Liver (tissue), 9 donors: Measurements from ENCODE around the gene TSHZ2. TPM values are rescaled to one million over a fixed set of nuclear protein-coding genes. Genes with fewer than 3 reads are reported as not detected.

Experiments used
- DNase-seq: peaks from one replicate; pipeline ENCODE4 v3.0.0-alpha.2; 2017; ENCODE audit warnings: low spot score
- H3K27ac ChIP-seq, 2 donors: one replicate each; pipeline ENCODE4 v1.7.0; 2013; ENCODE audit warnings: inconsistent platforms in 2 of 2, low read length in 2 of 2, control low read depth in 1 of 2, low read depth in 1 of 2, mild to moderate bottlenecking in 1 of 2
- H3K27me3 ChIP-seq, 4 donors: one replicate each; pipeline versions ENCODE4 v1.6.1 to v1.7.0; 2013; ENCODE audit warnings: low read length in 3 of 4, inconsistent platforms in 1 of 4, mild to moderate bottlenecking in 1 of 4, moderate library complexity in 1 of 4; ENCODE audit not compliant: control insufficient read depth in 4 of 4, insufficient read depth in 4 of 4
- H3K36me3 ChIP-seq, 4 donors: one replicate each; pipeline versions ENCODE4 v1.6.1 to v1.7.0; 2013; ENCODE audit warnings: low read length in 3 of 4, mild to moderate bottlenecking in 3 of 4, low read depth in 1 of 4, moderate library complexity in 1 of 4; ENCODE audit not compliant: control insufficient read depth in 4 of 4, insufficient read depth in 3 of 4
- H3K4me1 ChIP-seq, 4 donors: one replicate each; pipeline versions ENCODE4 v1.6.1 to v1.7.0; 2013; ENCODE audit warnings: low read length in 3 of 4, mild to moderate bottlenecking in 3 of 4, moderate library complexity in 1 of 4; ENCODE audit not compliant: control insufficient read depth in 4 of 4, insufficient read depth in 4 of 4
- H3K4me3 ChIP-seq, 3 donors: one replicate each; pipeline versions ENCODE4 v1.6.1 to v1.7.0; 2013; ENCODE audit warnings: low read length in 3 of 3, control low read depth in 1 of 3, low read depth in 1 of 3, mild to moderate bottlenecking in 1 of 3
- H3K9ac ChIP-seq, 2 donors: one replicate each; pipeline ENCODE4 v1.7.0; 2013; ENCODE audit warnings: low read length in 2 of 2, mild to moderate bottlenecking in 2 of 2, moderate library complexity in 2 of 2, control low read depth in 1 of 2, low read depth in 1 of 2
- H3K9me3 ChIP-seq, 4 donors: one replicate each; pipeline versions ENCODE4 v1.6.1 to v1.7.0; 2013; ENCODE audit warnings: low read length in 3 of 4; ENCODE audit not compliant: control insufficient read depth in 4 of 4
- EGR1 ChIP-seq, 2 donors: IDR thresholded peaks; 2 replicates each; pipeline ENCODE4 v1.6.1; 2016 to 2018; ENCODE audit warnings: antibody characterized with exemption in 2 of 2, low read depth in 2 of 2
- FOXA1 ChIP-seq: IDR thresholded peaks from 2 replicates; pipeline ENCODE4 v1.6.1; 2016; ENCODE audit warnings: antibody characterized with exemption
- GABPA ChIP-seq, 2 donors: IDR thresholded peaks in 1 of 2; conservative IDR thresholded peaks in 1 of 2; 2 replicates each; pipeline ENCODE4 v1.6.1; 2016; ENCODE audit warnings: antibody characterized with exemption in 2 of 2, mild to moderate bottlenecking in 1 of 2, moderate library complexity in 1 of 2
- HNF4A ChIP-seq, 2 donors: conservative IDR thresholded peaks; 2 replicates each; pipeline ENCODE4 v1.6.1; 2016; ENCODE audit warnings: antibody characterized with exemption in 2 of 2, mild to moderate bottlenecking in 2 of 2
- HNF4G ChIP-seq: IDR thresholded peaks from 2 replicates; pipeline ENCODE4 v1.6.1; 2016; ENCODE audit warnings: antibody characterized with exemption
- JUND ChIP-seq, 2 donors: IDR thresholded peaks; 2 replicates each; pipeline ENCODE4 v1.6.1; 2016; ENCODE audit warnings: antibody characterized with exemption in 2 of 2
- RXRA ChIP-seq, 2 donors: IDR thresholded peaks; 2 replicates each; pipeline ENCODE4 v1.6.1; 2017 to 2018; ENCODE audit warnings: antibody characterized with exemption in 2 of 2, mild to moderate bottlenecking in 1 of 2
- SP1 ChIP-seq: IDR thresholded peaks from 2 replicates; pipeline ENCODE4 v1.6.1; 2018; ENCODE audit warnings: antibody characterized with exemption, mild to moderate bottlenecking
- TAF1 ChIP-seq: conservative IDR thresholded peaks from 2 replicates; pipeline ENCODE4 v1.6.1; 2016; ENCODE audit warnings: antibody characterized with exemption, mild to moderate bottlenecking
- WGBS: extraction: QIAGEN DNeasy Blood & Tissue Kit; methylation state at CpG from one replicate; pipeline ENCODE4 v1.1.7; 2013; 5-methylcytosine and 5-hydroxymethylcytosine counted together
- polyA plus RNA-seq, 2 donors: library from polyadenylated mRNA; stranded (reverse) in 1 of 2; unstranded in 1 of 2; fragments of 200-250 nt in 1 of 2; fragments of >200 nt in 1 of 2; fragmentation: Nextera tagmentation in 1 of 2; extraction: Ambion mirVana in 1 of 2; gene quantifications; one replicate each; pipeline versions ENCODE4 v1.2.1 to v1.2.3, GENCODE V29; 2013 to 2015
- total RNA-seq, 2 donors: library from RNA; depleted of rRNA; stranded (reverse); fragments of >200 nt; gene quantifications; one replicate each; pipeline ENCODE4 v1.2.3, GENCODE V29; 2014
- TF ChIP-seq, protein P1 (sequence below): fragments of 150-350 bp; IDR thresholded peaks from 2 replicates; pipeline ENCODE4 v1.5.1; 2017; ENCODE audit warnings: improper control_type of control experiment, low read depth, low read length; ENCODE audit not compliant: missing input control
- TF ChIP-seq, protein P2 (sequence below): IDR thresholded peaks from 2 replicates; pipeline ENCODE4 v1.6.1; 2016; ENCODE audit warnings: antibody characterized with exemption, mild to moderate bottlenecking
- TF ChIP-seq, protein P3 (sequence below): IDR thresholded peaks from 2 replicates; pipeline ENCODE4 v1.6.1; 2016; ENCODE audit warnings: antibody characterized with exemption
- TF ChIP-seq, protein P4 (sequence below): IDR thresholded peaks from 2 replicates; pipeline ENCODE4 v1.6.1; 2016; ENCODE audit warnings: antibody characterized with exemption
- TF ChIP-seq, protein P5 (sequence below): IDR thresholded peaks from 2 replicates; pipeline ENCODE4 v1.6.1; 2016; ENCODE audit warnings: antibody characterized with exemption
- donor health status: healthy.
- donor health status: healthy.
- donor health status: healthy.
- donor health status: healthy.
- donor health status: healthy.

Gene TSHZ2
- total and polyA plus RNA-seq, 4 donors: 2.9 to 11.3 (median 7.8) TPM

DNA sequence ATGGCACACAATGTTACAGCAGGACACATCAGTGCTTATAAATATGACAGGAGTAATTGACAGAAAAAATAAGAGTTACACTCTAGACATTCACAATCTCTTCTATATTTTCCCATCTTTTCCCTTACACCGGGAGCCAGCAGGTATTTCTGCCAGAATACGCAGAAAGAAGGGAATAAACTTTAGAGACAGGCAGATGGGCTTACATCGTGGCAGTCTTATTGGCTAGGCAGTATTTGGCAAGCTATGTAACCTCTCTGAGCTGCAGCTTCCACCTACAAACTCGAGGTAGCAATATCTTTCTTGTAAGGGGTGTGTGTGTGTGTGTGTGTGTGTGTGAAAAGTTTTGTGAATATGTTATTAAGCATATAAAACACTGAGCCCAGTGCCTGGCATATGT, 33.0 kb upstream of the TSHZ2 start:
- Histone ChIP-seq H3K36me3 (no peaks in the 10 kb centered on the region), H3K9ac (no peak overlapping the region), H3K27ac (no peak overlapping the region), H3K27me3 (no peaks in the 10 kb centered on the region), H3K4me1 (no peaks in the 10 kb centered on the region), H3K4me3 (no peak overlapping the region), H3K9me3 (no peaks in the 10 kb centered on the region)
- DNase-seq: no peak
- WGBS: 85% methylated on average over 4 of the region's 4 CpGs
- TF ChIP-seq, protein P1, sequence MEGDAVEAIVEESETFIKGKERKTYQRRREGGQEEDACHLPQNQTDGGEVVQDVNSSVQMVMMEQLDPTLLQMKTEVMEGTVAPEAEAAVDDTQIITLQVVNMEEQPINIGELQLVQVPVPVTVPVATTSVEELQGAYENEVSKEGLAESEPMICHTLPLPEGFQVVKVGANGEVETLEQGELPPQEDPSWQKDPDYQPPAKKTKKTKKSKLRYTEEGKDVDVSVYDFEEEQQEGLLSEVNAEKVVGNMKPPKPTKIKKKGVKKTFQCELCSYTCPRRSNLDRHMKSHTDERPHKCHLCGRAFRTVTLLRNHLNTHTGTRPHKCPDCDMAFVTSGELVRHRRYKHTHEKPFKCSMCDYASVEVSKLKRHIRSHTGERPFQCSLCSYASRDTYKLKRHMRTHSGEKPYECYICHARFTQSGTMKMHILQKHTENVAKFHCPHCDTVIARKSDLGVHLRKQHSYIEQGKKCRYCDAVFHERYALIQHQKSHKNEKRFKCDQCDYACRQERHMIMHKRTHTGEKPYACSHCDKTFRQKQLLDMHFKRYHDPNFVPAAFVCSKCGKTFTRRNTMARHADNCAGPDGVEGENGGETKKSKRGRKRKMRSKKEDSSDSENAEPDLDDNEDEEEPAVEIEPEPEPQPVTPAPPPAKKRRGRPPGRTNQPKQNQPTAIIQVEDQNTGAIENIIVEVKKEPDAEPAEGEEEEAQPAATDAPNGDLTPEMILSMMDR: no peak
- TF ChIP-seq SP1 (no peak), TAF1 (no peak), JUND (IDR thresholded peaks at IDR 0.05) (no peak), EGR1 (IDR thresholded peaks at IDR 0.05; ENCODE audit: low read depth in 2 of 2) (no peak), HNF4G (no peak), HNF4A (conservative IDR thresholded peaks at IDR 0.05) (no peak), RXRA (IDR thresholded peaks at IDR 0.05) (no peak), GABPA (IDR thresholded peaks at IDR 0.05 in 1 of 2, conservative IDR thresholded peaks at IDR 0.05 in 1 of 2) (no peak)
- TF ChIP-seq, protein P2, sequence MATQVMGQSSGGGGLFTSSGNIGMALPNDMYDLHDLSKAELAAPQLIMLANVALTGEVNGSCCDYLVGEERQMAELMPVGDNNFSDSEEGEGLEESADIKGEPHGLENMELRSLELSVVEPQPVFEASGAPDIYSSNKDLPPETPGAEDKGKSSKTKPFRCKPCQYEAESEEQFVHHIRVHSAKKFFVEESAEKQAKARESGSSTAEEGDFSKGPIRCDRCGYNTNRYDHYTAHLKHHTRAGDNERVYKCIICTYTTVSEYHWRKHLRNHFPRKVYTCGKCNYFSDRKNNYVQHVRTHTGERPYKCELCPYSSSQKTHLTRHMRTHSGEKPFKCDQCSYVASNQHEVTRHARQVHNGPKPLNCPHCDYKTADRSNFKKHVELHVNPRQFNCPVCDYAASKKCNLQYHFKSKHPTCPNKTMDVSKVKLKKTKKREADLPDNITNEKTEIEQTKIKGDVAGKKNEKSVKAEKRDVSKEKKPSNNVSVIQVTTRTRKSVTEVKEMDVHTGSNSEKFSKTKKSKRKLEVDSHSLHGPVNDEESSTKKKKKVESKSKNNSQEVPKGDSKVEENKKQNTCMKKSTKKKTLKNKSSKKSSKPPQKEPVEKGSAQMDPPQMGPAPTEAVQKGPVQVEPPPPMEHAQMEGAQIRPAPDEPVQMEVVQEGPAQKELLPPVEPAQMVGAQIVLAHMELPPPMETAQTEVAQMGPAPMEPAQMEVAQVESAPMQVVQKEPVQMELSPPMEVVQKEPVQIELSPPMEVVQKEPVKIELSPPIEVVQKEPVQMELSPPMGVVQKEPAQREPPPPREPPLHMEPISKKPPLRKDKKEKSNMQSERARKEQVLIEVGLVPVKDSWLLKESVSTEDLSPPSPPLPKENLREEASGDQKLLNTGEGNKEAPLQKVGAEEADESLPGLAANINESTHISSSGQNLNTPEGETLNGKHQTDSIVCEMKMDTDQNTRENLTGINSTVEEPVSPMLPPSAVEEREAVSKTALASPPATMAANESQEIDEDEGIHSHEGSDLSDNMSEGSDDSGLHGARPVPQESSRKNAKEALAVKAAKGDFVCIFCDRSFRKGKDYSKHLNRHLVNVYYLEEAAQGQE: no peak
- TF ChIP-seq, protein P3, sequence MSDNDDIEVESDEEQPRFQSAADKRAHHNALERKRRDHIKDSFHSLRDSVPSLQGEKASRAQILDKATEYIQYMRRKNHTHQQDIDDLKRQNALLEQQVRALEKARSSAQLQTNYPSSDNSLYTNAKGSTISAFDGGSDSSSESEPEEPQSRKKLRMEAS: no peak
- TF ChIP-seq, protein P4, sequence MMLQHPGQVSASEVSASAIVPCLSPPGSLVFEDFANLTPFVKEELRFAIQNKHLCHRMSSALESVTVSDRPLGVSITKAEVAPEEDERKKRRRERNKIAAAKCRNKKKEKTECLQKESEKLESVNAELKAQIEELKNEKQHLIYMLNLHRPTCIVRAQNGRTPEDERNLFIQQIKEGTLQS: no peak
- TF ChIP-seq, protein P5, sequence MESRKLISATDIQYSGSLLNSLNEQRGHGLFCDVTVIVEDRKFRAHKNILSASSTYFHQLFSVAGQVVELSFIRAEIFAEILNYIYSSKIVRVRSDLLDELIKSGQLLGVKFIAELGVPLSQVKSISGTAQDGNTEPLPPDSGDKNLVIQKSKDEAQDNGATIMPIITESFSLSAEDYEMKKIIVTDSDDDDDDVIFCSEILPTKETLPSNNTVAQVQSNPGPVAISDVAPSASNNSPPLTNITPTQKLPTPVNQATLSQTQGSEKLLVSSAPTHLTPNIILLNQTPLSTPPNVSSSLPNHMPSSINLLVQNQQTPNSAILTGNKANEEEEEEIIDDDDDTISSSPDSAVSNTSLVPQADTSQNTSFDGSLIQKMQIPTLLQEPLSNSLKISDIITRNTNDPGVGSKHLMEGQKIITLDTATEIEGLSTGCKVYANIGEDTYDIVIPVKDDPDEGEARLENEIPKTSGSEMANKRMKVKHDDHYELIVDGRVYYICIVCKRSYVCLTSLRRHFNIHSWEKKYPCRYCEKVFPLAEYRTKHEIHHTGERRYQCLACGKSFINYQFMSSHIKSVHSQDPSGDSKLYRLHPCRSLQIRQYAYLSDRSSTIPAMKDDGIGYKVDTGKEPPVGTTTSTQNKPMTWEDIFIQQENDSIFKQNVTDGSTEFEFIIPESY: no peak

DNA sequence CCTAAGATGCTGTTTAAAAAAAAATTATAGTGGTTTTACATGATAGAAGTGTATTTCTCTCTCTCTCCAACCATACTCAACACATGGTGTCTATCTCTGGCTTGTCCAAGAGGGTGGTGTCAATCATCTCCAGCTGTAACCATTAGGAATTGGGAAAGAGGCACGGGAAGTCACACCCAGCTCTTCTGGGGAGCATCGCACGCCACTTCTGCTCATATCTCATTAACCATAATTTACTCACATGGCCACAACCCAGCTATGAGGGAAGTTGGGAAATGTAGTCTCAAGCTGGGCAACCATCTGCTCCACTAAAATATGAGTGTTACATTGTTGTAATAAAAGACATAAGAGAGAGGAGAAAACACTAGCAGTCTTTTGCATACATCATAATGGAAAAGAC, 30.4 kb upstream of the TSHZ2 start:
- WGBS: 87% methylated on average over 3 of the region's 3 CpGs

More for the DNA sequence above, 30.4 kb upstream of the TSHZ2 start:
- Histone ChIP-seq H3K9me3 (no peaks in the 10 kb centered on the region), H3K4me3 (no peak overlapping the region), H3K27ac (no peak overlapping the region), H3K4me1 (peaks cover 0 to 19% (median 3%) of the 10 kb centered on the region in 4 donors), H3K36me3 (no peaks in the 10 kb centered on the region), H3K27me3 (no peaks in the 10 kb centered on the region), H3K9ac (no peak overlapping the region)
- no peak for TF ChIP-seq SP1
- no peak for TF ChIP-seq HNF4A (conservative IDR thresholded peaks at IDR 0.05)
- TF ChIP-seq, protein P1: no peak
- TF ChIP-seq, protein P5: no peak
- TF ChIP-seq FOXA1: no peak
- no peak for TF ChIP-seq HNF4G
- DNase-seq: no peak
